ENCODE measurements around the gene SLC23A2. TPM values are rescaled to one million over a fixed set of nuclear protein-coding genes. Genes with fewer than 3 reads are reported as not detected.

Gene SLC23A2
- total RNA-seq, 1 donor from 2014 or later, result 24.2 TPM

DNA sequence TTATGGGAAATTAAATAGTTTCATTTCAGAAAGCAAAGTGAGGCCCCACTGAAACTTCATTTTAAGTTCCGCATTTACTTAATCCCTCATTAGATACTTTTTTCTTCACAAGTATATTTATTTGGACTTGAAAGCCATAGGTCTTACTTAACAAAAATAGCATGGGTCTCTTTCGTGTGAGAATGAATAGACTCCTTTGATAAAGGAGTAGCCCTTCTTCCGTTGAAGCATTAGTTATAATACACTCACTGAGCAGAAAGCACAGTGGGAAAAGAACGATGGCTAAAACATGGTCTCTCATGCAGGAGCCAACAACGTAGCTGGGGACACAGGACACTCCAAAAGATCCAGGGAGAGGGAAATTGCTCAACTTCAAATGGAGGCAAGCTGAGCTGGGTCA is 130.4 kb downstream of the SLC23A2 start:
- Mint-ChIP-seq H3K4me1 (ENCODE audit: low read depth) (no peaks in the 10 kb centered on the region), H3K27me3 (ENCODE audit: low read depth) (no peaks in the 10 kb centered on the region), H3K36me3 (ENCODE audit: low read depth) (peaks cover 14% of the 10 kb centered on the region), H3K4me3 (ENCODE audit: unreplicated experiment) (no peak overlapping the region), H3K27ac (ENCODE audit: unreplicated experiment) (no peak overlapping the region), H3K9me3 (ENCODE audit: low read depth) (no peaks in the 10 kb centered on the region)
- no peak for DNase-seq (ENCODE audit: low spot score)
- TF ChIP-seq, protein P1, sequence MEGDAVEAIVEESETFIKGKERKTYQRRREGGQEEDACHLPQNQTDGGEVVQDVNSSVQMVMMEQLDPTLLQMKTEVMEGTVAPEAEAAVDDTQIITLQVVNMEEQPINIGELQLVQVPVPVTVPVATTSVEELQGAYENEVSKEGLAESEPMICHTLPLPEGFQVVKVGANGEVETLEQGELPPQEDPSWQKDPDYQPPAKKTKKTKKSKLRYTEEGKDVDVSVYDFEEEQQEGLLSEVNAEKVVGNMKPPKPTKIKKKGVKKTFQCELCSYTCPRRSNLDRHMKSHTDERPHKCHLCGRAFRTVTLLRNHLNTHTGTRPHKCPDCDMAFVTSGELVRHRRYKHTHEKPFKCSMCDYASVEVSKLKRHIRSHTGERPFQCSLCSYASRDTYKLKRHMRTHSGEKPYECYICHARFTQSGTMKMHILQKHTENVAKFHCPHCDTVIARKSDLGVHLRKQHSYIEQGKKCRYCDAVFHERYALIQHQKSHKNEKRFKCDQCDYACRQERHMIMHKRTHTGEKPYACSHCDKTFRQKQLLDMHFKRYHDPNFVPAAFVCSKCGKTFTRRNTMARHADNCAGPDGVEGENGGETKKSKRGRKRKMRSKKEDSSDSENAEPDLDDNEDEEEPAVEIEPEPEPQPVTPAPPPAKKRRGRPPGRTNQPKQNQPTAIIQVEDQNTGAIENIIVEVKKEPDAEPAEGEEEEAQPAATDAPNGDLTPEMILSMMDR (IDR thresholded peaks at IDR 0.05), result no peak

DNA sequence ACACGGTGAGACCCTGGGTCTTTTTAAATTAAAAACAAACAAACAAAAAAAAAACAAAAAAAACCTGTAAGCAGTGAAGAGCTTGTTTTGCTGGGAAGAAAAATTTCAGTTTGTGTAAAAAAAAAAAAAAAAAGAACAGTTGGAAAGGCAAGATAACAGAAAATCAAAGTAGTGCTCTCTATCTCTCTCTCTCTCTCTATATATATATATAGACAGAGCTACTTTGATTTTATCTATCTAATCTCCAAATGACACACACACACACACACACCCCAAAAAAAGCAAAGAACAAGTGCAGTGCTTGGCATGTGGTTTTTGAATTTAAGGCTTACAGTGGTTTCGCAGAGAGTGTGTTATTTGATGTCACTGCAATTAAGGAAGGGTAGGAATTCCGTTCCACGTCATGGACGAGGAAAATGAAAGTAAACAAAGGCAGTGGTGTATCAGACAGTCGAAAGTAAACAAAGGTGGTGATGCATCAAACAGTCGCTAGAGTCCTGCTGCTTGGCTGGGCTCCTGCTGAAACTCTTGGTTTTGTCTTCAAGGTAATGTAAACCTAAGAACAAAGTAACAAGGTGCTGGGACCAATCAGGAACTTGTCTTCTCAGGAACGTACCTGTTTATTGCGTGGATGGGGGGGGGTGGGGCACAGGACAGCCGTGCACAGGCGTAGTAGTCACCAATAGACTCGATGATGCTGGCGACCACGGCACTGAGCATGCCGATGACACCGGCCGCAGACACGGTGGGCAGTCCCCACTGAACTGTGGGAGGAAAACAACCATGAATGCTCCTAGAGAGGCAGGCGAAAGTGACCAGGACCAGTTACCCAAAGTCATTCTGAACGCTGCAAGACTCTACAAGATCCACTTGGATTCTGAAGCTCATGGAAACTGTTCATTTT is 131.8 kb downstream of the SLC23A2 start:
- DNase-seq (ENCODE audit: low spot score), result no peak
- no peaks in the 10 kb centered on the region for H3K9me3 Mint-ChIP-seq (ENCODE audit: low read depth)
- no peak overlapping the region for H3K27ac Mint-ChIP-seq (ENCODE audit: unreplicated experiment)
- no peaks in the 10 kb centered on the region for H3K27me3 Mint-ChIP-seq (ENCODE audit: low read depth)
- no peaks in the 10 kb centered on the region for H3K4me1 Mint-ChIP-seq (ENCODE audit: low read depth)
- H3K4me3 Mint-ChIP-seq (ENCODE audit: unreplicated experiment), result no peak overlapping the region
- TF ChIP-seq, protein P1 (IDR thresholded peaks at IDR 0.05), result no peak
- H3K36me3 Mint-ChIP-seq (ENCODE audit: low read depth), result peaks cover 15% of the 10 kb centered on the region

DNA sequence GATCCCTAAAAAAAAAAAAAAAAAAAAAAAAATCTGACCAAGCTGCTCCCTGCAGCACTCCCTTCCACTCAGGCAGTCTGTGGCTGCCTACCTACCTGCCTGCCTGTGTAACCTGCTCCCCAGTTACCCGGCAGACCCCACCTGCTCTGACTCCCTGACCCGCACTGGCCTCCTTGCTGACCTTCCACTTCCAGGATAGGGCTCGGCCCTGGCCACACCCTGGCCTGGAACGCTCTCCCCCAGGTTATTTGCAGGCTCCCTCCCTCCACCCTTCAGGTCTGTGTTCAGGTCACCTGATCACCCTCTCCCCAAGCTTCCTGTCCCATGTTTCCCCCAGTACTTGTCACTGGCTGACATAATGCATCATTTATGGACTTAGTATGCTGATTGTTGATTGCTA is 134.3 kb downstream of the SLC23A2 start:
- Mint-ChIP-seq H3K4me1 (ENCODE audit: low read depth) (no peaks in the 10 kb centered on the region), H3K36me3 (ENCODE audit: low read depth) (peaks cover 10% of the 10 kb centered on the region), H3K4me3 (ENCODE audit: unreplicated experiment) (no peak overlapping the region), H3K27ac (ENCODE audit: unreplicated experiment) (no peak overlapping the region), H3K9me3 (ENCODE audit: low read depth) (no peaks in the 10 kb centered on the region), H3K27me3 (ENCODE audit: low read depth) (no peaks in the 10 kb centered on the region)
- TF ChIP-seq, protein P1 (IDR thresholded peaks at IDR 0.05), result no peak
- DNase-seq (ENCODE audit: low spot score), result no peak

DNA sequence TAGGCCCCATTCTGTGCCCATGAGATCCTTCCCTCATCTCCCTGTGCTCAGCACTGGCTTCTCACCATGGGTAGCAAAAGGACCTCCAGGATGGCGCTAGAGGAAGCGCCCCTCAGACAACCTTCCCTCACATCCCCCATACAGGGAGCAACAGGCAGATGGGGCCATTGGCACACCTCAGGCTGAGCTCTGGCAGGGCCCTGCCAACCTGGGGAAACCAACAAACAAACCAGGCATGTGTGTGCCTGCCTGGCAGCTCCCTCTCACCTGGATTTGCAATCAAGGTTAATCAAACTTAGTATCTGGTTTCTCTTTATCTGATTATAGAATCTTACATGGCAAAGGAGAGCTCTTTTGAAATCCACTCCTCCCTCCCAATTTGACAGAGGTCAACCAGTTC is 134.9 kb downstream of the SLC23A2 start:
- no peaks in the 10 kb centered on the region for H3K9me3 Mint-ChIP-seq (ENCODE audit: low read depth)
- TF ChIP-seq, protein P1 (IDR thresholded peaks at IDR 0.05), result no peak
- no peaks in the 10 kb centered on the region for H3K4me1 Mint-ChIP-seq (ENCODE audit: low read depth)
- no peaks in the 10 kb centered on the region for H3K27me3 Mint-ChIP-seq (ENCODE audit: low read depth)
- no peak overlapping the region for H3K4me3 Mint-ChIP-seq (ENCODE audit: unreplicated experiment)
- H3K27ac Mint-ChIP-seq (ENCODE audit: unreplicated experiment), result no peak overlapping the region
- peaks cover 16% of the 10 kb centered on the region for H3K36me3 Mint-ChIP-seq (ENCODE audit: low read depth)
- DNase-seq (ENCODE audit: low spot score), result no peak

DNA sequence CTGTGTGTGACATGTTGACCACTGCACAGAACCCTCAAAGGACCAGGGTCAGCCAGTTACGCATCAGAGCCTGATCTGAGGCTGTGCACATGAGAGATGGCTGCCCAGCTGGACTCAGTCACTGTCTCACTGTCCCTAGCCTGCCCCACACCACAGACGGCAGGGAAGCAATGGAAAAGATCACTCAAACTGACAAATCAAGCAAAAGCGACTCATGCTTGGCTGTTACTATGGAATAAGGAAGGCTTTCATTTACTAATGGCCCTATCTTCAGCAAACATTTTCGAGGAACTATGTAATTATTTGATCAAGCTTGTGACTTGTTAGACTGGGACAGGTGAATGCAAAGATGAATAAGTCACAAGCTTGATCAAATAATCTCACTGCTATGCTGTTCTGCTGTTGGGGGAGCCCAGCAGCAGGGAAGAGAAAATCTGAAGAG is 137.0 kb downstream of the SLC23A2 start:
- DNase-seq (ENCODE audit: low spot score), result no peak
- TF ChIP-seq, protein P1 (IDR thresholded peaks at IDR 0.05), result no peak
- H3K4me1 Mint-ChIP-seq (ENCODE audit: low read depth), result no peaks in the 10 kb centered on the region
- no peak overlapping the region for H3K27ac Mint-ChIP-seq (ENCODE audit: unreplicated experiment)
- H3K36me3 Mint-ChIP-seq (ENCODE audit: low read depth), result peaks cover 25% of the 10 kb centered on the region
- no peak overlapping the region for H3K4me3 Mint-ChIP-seq (ENCODE audit: unreplicated experiment)
- no peaks in the 10 kb centered on the region for H3K27me3 Mint-ChIP-seq (ENCODE audit: low read depth)
- no peaks in the 10 kb centered on the region for H3K9me3 Mint-ChIP-seq (ENCODE audit: low read depth)

Data from chondrocyte (in vitro differentiated cells).